ENCODE results near the gene TRIM28.

DNA sequence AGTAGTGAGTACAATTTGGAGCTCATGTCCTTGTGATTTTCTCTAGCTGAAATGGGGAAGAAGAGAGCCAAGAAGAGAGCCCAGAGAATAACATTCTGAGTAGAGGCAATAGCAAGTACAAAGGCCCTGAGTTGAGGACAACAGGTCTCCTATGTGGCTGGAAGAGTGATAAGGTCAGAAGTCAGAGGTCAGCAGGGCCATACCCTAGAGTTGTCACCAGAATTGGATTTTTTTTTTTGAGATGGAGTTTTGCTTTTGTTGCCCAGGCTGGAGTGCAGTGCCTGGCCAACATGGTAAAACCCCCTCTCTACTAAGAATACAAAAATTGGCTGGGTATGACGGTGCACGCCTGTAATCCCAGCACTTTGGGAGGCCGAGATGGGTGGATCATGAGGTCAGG lies 8.0 kb upstream of the TRIM28 start:
- TF ChIP-seq, protein P1, sequence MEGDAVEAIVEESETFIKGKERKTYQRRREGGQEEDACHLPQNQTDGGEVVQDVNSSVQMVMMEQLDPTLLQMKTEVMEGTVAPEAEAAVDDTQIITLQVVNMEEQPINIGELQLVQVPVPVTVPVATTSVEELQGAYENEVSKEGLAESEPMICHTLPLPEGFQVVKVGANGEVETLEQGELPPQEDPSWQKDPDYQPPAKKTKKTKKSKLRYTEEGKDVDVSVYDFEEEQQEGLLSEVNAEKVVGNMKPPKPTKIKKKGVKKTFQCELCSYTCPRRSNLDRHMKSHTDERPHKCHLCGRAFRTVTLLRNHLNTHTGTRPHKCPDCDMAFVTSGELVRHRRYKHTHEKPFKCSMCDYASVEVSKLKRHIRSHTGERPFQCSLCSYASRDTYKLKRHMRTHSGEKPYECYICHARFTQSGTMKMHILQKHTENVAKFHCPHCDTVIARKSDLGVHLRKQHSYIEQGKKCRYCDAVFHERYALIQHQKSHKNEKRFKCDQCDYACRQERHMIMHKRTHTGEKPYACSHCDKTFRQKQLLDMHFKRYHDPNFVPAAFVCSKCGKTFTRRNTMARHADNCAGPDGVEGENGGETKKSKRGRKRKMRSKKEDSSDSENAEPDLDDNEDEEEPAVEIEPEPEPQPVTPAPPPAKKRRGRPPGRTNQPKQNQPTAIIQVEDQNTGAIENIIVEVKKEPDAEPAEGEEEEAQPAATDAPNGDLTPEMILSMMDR (IDR thresholded peaks at IDR 0.05; ENCODE audit: insufficient read depth, low read depth, low read length): no peak
- TF ChIP-seq EZH2 (IDR thresholded peaks at IDR 0.05; ENCODE audit: insufficient read depth, low read length): no peak
